ENCODE measurements around the gene ENDOG. TPM values are rescaled to one million over a fixed set of nuclear protein-coding genes. Genes with fewer than 3 reads are reported as not detected.

The ENDOG gene
- total RNA-seq, 1 experiment from 2014 or later = 16.7 TPM

DNA sequence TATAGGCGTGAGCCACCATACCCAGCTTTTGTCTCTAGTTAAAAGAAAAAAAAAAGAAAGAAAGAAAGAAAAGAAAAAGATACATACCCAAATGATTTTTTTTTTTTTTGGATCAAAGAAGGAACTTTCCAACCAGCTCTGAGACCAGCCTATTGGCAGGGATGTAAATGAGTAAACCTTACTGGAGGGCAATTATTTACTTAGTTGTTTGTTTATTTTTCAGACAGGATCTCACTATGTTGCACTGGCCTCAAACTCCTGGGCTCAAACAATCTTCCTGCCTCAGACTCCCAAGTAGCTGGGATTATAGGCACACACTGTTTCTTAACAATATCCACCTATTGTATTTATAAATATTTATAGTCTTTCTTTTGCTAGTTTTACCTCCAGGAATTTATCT is 22.2 kb downstream of the ENDOG start:
- H4K8ac ChIP-seq (replicated peaks; ENCODE audit: insufficient read length, low read depth, low read length) = no peak overlapping the region
- no peak overlapping the region for H2BK15ac ChIP-seq (ENCODE audit: low read depth, low read length)
- H3K4me1 Mint-ChIP-seq = peaks cover 3 to 4% of the 10 kb centered on the region in 2 experiments; a peak in 1 of 4 replicates
- no peaks in the 10 kb centered on the region for H4K20me1 ChIP-seq (ENCODE audit: control insufficient read depth, insufficient read depth, insufficient read length)
- H2AK5ac ChIP-seq (ENCODE audit: insufficient read length, low read length) = no peak overlapping the region
- H2BK20ac ChIP-seq (ENCODE audit: low read depth, low read length, poor library complexity, severe bottlenecking) = no peak overlapping the region
- no CpG with 5 or more reads among the region's 1 CpG for whole genome bisulfite sequencing (ENCODE audit: extremely low coverage, insufficient read length, low lambda C conversion rate)
- H3K4me3 Mint-ChIP-seq = no peak overlapping the region
- H3K14ac ChIP-seq (ENCODE audit: insufficient read depth, low read length) = no peak overlapping the region
- H3K9me3 ChIP-seq (ENCODE audit: control insufficient read depth, low read depth, low read length) = no peaks in the 10 kb centered on the region
- H3K79me2 ChIP-seq (ENCODE audit: insufficient read depth, low read length) = no peaks in the 10 kb centered on the region
- no peak overlapping the region for H3K9ac ChIP-seq (ENCODE audit: extremely low read depth, insufficient read length, low read length)
- no peaks in the 10 kb centered on the region for H3K9me3 Mint-ChIP-seq
- H3K18ac ChIP-seq (ENCODE audit: insufficient read length, low read depth, low read length) = no peak overlapping the region
- H2BK120ac ChIP-seq (ENCODE audit: low read depth, low read length, poor library complexity, severe bottlenecking) = no peak overlapping the region
- no peak overlapping the region for H3K27ac ChIP-seq (ENCODE audit: insufficient read length, low read depth, low read length)
- no peak overlapping the region for H3K23ac ChIP-seq (ENCODE audit: insufficient read length, low read depth, low read length)
- no peak overlapping the region for H3K4me2 ChIP-seq (ENCODE audit: insufficient read depth, insufficient read length, low read length)
- no peak overlapping the region for H3K56ac ChIP-seq (ENCODE audit: insufficient read length, low read depth, low read length)
- no peaks in the 10 kb centered on the region for H3K23me2 ChIP-seq (ENCODE audit: insufficient read length, low read depth, low read length, poor library complexity, severe bottlenecking)
- H3T11ph ChIP-seq (ENCODE audit: low read length) = no peak overlapping the region
- H3K27me3 ChIP-seq (ENCODE audit: insufficient read depth, low read length) = no peaks in the 10 kb centered on the region
- H3K79me1 ChIP-seq (ENCODE audit: insufficient read depth, low read depth, low read length, poor library complexity, severe bottlenecking) = no peaks in the 10 kb centered on the region
- no peak for DNase-seq
- no peak overlapping the region for H4K91ac ChIP-seq (ENCODE audit: insufficient read length, low read depth, low read length)
- H3K27me3 Mint-ChIP-seq (ENCODE audit: low read depth) = no peaks in the 10 kb centered on the region
- no peak overlapping the region for H4K5ac ChIP-seq (ENCODE audit: insufficient read length, low read depth, low read length)
- TF ChIP-seq, protein P1, sequence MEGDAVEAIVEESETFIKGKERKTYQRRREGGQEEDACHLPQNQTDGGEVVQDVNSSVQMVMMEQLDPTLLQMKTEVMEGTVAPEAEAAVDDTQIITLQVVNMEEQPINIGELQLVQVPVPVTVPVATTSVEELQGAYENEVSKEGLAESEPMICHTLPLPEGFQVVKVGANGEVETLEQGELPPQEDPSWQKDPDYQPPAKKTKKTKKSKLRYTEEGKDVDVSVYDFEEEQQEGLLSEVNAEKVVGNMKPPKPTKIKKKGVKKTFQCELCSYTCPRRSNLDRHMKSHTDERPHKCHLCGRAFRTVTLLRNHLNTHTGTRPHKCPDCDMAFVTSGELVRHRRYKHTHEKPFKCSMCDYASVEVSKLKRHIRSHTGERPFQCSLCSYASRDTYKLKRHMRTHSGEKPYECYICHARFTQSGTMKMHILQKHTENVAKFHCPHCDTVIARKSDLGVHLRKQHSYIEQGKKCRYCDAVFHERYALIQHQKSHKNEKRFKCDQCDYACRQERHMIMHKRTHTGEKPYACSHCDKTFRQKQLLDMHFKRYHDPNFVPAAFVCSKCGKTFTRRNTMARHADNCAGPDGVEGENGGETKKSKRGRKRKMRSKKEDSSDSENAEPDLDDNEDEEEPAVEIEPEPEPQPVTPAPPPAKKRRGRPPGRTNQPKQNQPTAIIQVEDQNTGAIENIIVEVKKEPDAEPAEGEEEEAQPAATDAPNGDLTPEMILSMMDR (conservative IDR thresholded peaks at IDR 0.05) = no peak
- no peak overlapping the region for H2BK12ac ChIP-seq (ENCODE audit: insufficient read length, low read depth, low read length)
- H3K36me3 Mint-ChIP-seq (ENCODE audit: insufficient read depth in 1 of 3, low read depth in 3 of 3) = peaks cover 7 to 20% (median 10%) of the 10 kb centered on the region in 3 experiments; a peak in 6 of 7 replicates
- no peak overlapping the region for H3K27ac Mint-ChIP-seq
- no peak overlapping the region for H2AFZ ChIP-seq (ENCODE audit: low read length)
- H3K4me1 ChIP-seq (ENCODE audit: insufficient read depth, low read length) = no peaks in the 10 kb centered on the region
- no peak overlapping the region for H3K4ac ChIP-seq (ENCODE audit: low read depth, low read length)
- no peak overlapping the region for H2BK5ac ChIP-seq (ENCODE audit: insufficient read length, low read length)

Measured in H9 (cell line).